ENCODE results near the gene NUFIP1. TPM values are rescaled to one million over a fixed set of nuclear protein-coding genes. Genes with fewer than 3 reads are reported as not detected.

The NUFIP1 gene
- total RNA-seq, 1 experiment from 2014 or later = 7.3 TPM

Other genes with a start within 250 kb of the NUFIP1 start
- 35.5 and 66.3 TPM in 2 replicates for gene GPALPP1, start 67 bp upstream of the NUFIP1 start, total RNA-seq (2014; rRNA removed; shearing (Covaris generic))
- 72.2 and 79.9 TPM in 2 replicates for gene GTF2F2, start 131.0 kb upstream of the NUFIP1 start, total RNA-seq (2014; rRNA removed; shearing (Covaris generic))
- 0.29 TPM in 1 of 2 replicates, not detected in the other for gene KCTD4, start 211.6 kb upstream of the NUFIP1 start, total RNA-seq (2014; rRNA removed; shearing (Covaris generic))

Measured in A172 (cell line).